BLaER1 treated with 17β-estradiol and CSF1 and Interleukin-3, amounts not matched to agents 10 nM and 100 nM (cell line): ENCODE measurements around the gene TMEM147.

ENCODE experiments used
- H3K27ac ChIP-seq, 11 experiments: shearing (Covaris generic); formaldehyde crosslinking; 2 replicates each; pipeline ENCODE4 v1.8.1; 2022
- H3K27me3 ChIP-seq, 11 experiments: shearing (Covaris generic); formaldehyde crosslinking; 2 replicates each; pipeline ENCODE4 v1.8.1; 2022
- H3K36me3 ChIP-seq, 11 experiments: shearing (Covaris generic); formaldehyde crosslinking; 2 replicates each; pipeline ENCODE4 v1.8.1; 2022
- H3K4me1 ChIP-seq, 10 experiments: shearing (Covaris generic); formaldehyde crosslinking; 2 replicates each; pipeline ENCODE4 v1.8.1; 2022
- H3K4me2 ChIP-seq, 11 experiments: shearing (Covaris generic); formaldehyde crosslinking; 2 replicates each; pipeline ENCODE4 v1.8.1; 2022
- H3K4me3 ChIP-seq, 10 experiments: shearing (Covaris generic); formaldehyde crosslinking; 2 replicates each; pipeline ENCODE4 v1.8.1; 2022
- H3K9ac ChIP-seq, 11 experiments: shearing (Covaris generic); formaldehyde crosslinking; 2 replicates each; pipeline ENCODE4 v1.8.1; 2022
- H3K9me3 ChIP-seq, 11 experiments: shearing (Covaris generic); formaldehyde crosslinking; replicated peaks in 1 of 11; 2 replicates each; pipeline ENCODE4 v1.8.1; 2022
- H4K20me1 ChIP-seq, 11 experiments: shearing (Covaris generic); formaldehyde crosslinking; 2 replicates each; pipeline ENCODE4 v1.8.1; 2022
- Cebpa-rat ChIP-seq, 11 experiments: shearing (Covaris generic); IDR thresholded peaks; 2 replicates each; pipeline ENCODE4 v1.8.1; 2022

The TMEM147 gene

DNA sequence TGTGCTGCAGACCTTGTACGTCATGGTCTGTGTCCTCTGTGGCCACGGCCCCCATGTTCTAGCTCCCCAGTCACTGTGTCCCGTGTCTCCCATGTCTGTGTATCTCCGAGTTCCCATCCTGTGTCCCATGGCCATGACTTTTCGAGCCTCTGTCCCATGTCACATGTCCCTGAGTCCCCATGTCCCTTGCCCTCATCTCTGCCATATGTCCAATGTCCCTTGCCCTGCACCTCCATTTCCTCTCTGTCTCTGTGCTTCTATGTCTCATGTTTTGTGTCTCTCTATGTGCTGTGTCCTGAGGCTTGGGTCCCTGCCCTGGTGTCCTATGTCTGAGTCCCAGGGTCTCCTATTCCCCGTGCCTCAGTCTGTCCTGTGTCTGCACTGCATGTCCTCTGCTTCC, 16.0 kb downstream of the TMEM147 start:
- no peak overlapping the region for H3K9ac ChIP-seq
- H4K20me1 ChIP-seq, result peaks cover 0 to 17% (median 0%) of the 10 kb centered on the region in 11 experiments; a peak in 5 of 22 replicates
- H3K36me3 ChIP-seq, result no peaks in the 10 kb centered on the region
- H3K4me1 ChIP-seq, result peaks cover 14 to 24% (median 18%) of the 10 kb centered on the region in 10 experiments
- H3K27me3 ChIP-seq, result peaks cover 0 to 6% (median 0%) of the 10 kb centered on the region in 11 experiments; a peak in 4 of 22 replicates
- no peak overlapping the region for H3K4me2 ChIP-seq
- no peak for TF ChIP-seq Cebpa-rat (IDR thresholded peaks at IDR 0.05)
- no peak overlapping the region for H3K27ac ChIP-seq
- H3K4me3 ChIP-seq, result no peak overlapping the region
- H3K9me3 ChIP-seq, result no peaks in the 10 kb centered on the region

DNA sequence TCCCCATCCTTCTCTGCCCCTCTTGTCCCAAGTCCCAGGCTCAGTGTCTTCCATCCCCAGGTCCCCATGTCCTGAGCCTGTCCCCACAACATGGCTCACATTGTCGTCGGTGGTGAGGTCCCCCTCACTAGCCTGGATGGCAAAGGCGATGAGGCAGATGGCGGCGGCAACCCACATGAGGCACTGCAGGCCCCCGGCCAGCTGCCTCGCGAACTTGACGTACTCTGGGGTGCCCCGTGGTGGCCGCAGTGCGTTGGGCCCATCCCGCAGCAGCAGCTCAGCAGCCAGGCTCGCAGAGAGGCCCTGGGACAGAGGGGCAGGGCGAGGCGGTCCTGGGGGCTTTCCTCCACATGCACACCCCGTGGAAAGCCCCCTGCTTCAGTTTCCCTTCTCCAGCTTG, 16.9 kb downstream of the TMEM147 start:
- Histone ChIP-seq H3K4me2 (no peak overlapping the region), H3K9me3 (no peaks in the 10 kb centered on the region), H3K9ac (no peak overlapping the region), H3K27ac (no peak overlapping the region), H3K27me3 (peaks cover 0 to 6% (median 0%) of the 10 kb centered on the region in 11 experiments; a peak in 4 of 22 replicates), H4K20me1 (peaks cover 0 to 17% (median 0%) of the 10 kb centered on the region in 11 experiments; a peak in 5 of 22 replicates), H3K4me1 (peaks cover 14 to 22% (median 18%) of the 10 kb centered on the region in 10 experiments), H3K4me3 (no peak overlapping the region), H3K36me3 (no peaks in the 10 kb centered on the region)
- TF ChIP-seq Cebpa-rat (IDR thresholded peaks at IDR 0.05), result no peak

GRCh38 chr19:35562776-35563175, 17.4 kb downstream of the TMEM147 start:
- TF ChIP-seq Cebpa-rat (IDR thresholded peaks at IDR 0.05), result no peak
- no peaks in the 10 kb centered on the region for H3K9me3 ChIP-seq

DNA sequence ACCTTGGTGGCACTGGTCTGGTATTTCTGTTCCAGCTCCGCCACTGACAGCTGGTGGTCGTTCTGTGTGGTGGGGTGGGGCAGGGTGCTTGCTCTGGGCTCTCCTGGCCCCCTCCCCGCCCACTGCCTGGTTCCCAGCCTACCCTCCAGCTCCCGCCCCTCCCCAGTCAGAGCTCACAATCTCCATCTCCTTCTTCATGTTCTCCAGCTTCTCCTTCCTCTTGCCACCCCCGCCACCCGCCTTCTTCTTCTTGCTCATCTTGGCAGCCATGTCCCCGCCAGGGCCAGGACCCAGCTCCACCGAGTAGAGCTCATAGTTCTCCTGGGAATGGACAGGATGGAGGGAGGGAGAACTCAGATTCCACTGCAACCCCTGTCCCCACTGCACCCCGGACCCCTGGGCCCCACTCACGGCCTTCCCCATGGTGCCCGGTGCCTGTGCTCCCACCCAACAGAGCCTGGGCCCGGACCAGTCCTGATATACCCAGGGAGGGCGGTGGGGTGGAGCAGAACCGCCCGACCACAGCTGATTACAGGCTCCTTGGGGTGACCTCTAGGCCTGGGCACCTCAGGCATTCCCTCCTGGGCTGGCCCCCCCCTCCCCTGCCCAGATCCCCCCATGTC, 17.9 kb downstream of the TMEM147 start, which contains the start of gene ATP4A:
TSS of gene ATP4A (minus strand) at position 452 of the 623 bp plus-strand sequence. CDS start at position 423, 29 bp downstream.
- H3K4me2 ChIP-seq, result no peak within 1 kb of the TSS
- H3K27ac ChIP-seq, result no peak within 1 kb of the TSS
- no peak within 1 kb of the TSS for H3K4me3 ChIP-seq
- no peak within 1 kb of the TSS for H3K9ac ChIP-seq
- TF ChIP-seq Cebpa-rat (IDR thresholded peaks at IDR 0.05), result no peak
- H3K27me3 ChIP-seq, result peaks cover 0 to 5% (median 0%) of the 10 kb centered on the region in 11 experiments; a peak in 4 of 22 replicates
- peaks cover 9 to 15% (median 14%) of the 10 kb centered on the region in 10 experiments for H3K4me1 ChIP-seq
- no peaks in the 10 kb centered on the region for H3K36me3 ChIP-seq
- H3K9me3 ChIP-seq, result no peaks in the 10 kb centered on the region
- H4K20me1 ChIP-seq, result peaks cover 0 to 17% (median 0%) of the 10 kb centered on the region in 11 experiments; a peak in 5 of 22 replicates

More at GRCh38 chr19:35562776-35563175, 17.4 kb downstream of the TMEM147 start:
- H3K4me1 ChIP-seq, result peaks cover 14 to 19% (median 17%) of the 10 kb centered on the region in 10 experiments
- peaks cover 0 to 6% (median 0%) of the 10 kb centered on the region in 11 experiments; a peak in 4 of 22 replicates for H3K27me3 ChIP-seq
- H3K27ac ChIP-seq, result no peak overlapping the region
- H3K36me3 ChIP-seq, result no peaks in the 10 kb centered on the region
- no peak overlapping the region for H3K9ac ChIP-seq
- H3K4me3 ChIP-seq, result no peak overlapping the region
- H4K20me1 ChIP-seq, result peaks cover 0 to 17% (median 0%) of the 10 kb centered on the region in 11 experiments; a peak in 5 of 22 replicates
- no peak overlapping the region for H3K4me2 ChIP-seq

DNA sequence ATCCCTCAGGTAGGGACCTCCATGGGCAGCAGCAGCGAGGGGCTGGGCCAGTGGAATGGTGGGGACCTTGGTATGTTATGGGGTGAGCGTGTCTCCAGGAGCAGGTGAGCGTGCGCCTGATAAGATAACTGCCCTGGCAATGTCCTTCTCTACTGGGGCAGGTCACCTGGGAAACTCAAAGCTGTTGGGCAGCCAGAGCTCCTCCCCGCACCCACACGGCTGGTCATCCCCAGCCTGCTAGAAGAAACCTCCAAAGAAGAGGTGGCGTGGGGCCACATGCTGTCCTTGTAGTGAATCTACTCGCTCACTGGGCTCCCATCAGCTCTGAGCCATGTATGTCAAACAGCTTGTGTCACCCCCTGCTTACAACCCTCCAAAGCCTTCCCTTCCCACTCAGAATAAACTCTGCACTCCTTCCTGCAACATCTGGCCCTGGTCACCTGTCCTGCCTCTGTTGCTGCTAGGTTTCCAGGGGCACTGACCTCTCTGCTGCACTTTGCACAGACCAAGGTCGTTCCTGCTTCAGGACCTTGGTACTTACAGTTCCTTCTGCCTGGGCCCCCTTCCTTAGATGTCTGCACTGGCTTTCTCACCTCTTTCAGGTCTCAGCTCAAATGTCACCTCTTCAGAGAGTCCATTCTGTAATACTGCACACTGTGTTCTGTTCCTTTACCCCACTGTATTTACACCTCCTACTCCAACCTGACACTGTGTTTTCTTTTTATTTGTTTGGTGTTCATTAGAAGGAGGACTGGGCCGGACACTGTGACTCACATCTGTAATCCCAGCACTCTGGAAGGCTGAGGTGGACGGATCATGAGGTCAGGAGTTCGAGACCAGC, 19.8 kb downstream of the TMEM147 start:
- Histone ChIP-seq H3K4me3 (no peak overlapping the region), H3K27me3 (no peaks in the 10 kb centered on the region; a peak in 2 of 22 replicates), H4K20me1 (peaks cover 0 to 3% (median 0%) of the 10 kb centered on the region in 11 experiments; a peak in 1 of 22 replicates), H3K9ac (no peak overlapping the region), H3K4me2 (no peak overlapping the region), H3K9me3 (no peaks in the 10 kb centered on the region), H3K36me3 (no peaks in the 10 kb centered on the region), H3K27ac (no peak overlapping the region), H3K4me1 (no peaks in the 10 kb centered on the region)
- no peak for TF ChIP-seq Cebpa-rat (IDR thresholded peaks at IDR 0.05)

DNA sequence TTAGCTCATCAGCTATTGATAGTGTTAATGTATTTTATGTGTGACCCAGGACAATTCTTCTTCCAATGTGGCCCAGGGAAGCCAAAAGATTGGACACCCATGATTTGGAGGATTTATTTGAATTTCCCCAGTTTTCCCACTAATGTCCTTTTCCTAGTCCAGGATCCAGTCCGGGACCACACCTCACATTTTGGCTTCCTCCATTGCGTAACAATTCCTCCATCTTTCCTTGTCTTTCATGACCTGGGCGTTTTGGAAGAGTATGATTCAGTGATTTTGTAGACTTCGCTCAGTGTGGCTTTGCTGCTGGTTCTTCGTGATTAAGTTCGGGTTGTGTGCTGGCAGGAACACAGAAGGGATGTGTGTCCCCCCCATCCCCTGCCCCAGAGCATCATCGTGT, 21.3 kb downstream of the TMEM147 start:
- no peaks in the 10 kb centered on the region for H4K20me1 ChIP-seq
- H3K9me3 ChIP-seq, result no peaks in the 10 kb centered on the region
- no peak overlapping the region for H3K9ac ChIP-seq
- no peak overlapping the region for H3K4me2 ChIP-seq
- peak in 4 of 11 experiments; percentile 13 to 83 (median 44); a peak in 6 of 22 replicates for TF ChIP-seq Cebpa-rat (IDR thresholded peaks at IDR 0.05)
- no peaks in the 10 kb centered on the region; a peak in 1 of 22 replicates for H3K27me3 ChIP-seq
- H3K36me3 ChIP-seq, result no peaks in the 10 kb centered on the region
- H3K27ac ChIP-seq, result no peak overlapping the region
- H3K4me1 ChIP-seq, result no peaks in the 10 kb centered on the region
- no peak overlapping the region for H3K4me3 ChIP-seq

- Histone ChIP-seq H3K9me3 (peaks cover 0 to 5% (median 0%) of the 10 kb centered on the region in 11 experiments; a peak in 1 of 22 replicates), H3K4me1 (no peaks in the 10 kb centered on the region), H4K20me1 (no peaks in the 10 kb centered on the region), H3K4me3 (no peak overlapping the region), H3K4me2 (no peak overlapping the region), H3K27me3 (no peaks in the 10 kb centered on the region), H3K36me3 (no peaks in the 10 kb centered on the region), H3K27ac (no peak overlapping the region), H3K9ac (no peak overlapping the region)
- no peak for TF ChIP-seq Cebpa-rat (IDR thresholded peaks at IDR 0.05)
These were observed 23.9 kb downstream of the TMEM147 start for GRCh38 chr19:35569281-35569781.

DNA sequence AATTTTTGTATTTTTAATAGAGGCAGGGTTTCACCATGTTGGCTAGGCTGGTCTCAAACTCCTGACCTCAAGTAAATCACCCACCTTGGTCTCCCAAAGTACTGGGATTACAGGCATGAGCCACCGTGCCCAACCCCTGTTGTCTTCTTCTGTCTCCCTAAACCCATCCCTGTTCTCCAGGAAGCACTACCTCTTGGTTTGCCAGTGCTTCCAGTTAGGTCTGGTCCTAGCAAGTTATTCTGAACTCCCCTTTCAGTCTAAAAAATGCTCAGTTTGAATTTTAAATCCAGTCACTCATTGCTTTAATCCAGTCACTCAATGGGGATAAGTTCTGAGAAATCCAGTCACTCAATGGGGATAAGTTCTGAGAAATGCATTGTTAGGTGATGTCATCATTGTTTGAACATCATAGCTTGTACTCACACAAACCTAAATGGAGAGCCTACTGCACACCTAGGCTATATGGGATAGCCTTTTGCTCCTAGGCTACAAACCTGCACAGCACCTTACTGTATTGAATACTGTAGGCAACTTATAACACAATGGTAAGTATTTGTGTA, 26.1 kb downstream of the TMEM147 start:
- Histone ChIP-seq H3K4me1 (no peaks in the 10 kb centered on the region), H3K4me2 (no peak overlapping the region), H3K9ac (no peak overlapping the region)

GRCh38 chr19:35577918-35578317, 32.5 kb downstream of the TMEM147 start:
- no peaks in the 10 kb centered on the region for H3K27me3 ChIP-seq
- TF ChIP-seq Cebpa-rat (IDR thresholded peaks at IDR 0.05), result no peak
- H4K20me1 ChIP-seq, result no peaks in the 10 kb centered on the region
- H3K4me2 ChIP-seq, result no peak overlapping the region
- H3K4me3 ChIP-seq, result no peak overlapping the region
- no peaks in the 10 kb centered on the region for H3K36me3 ChIP-seq
- no peak overlapping the region for H3K9ac ChIP-seq
- H3K9me3 ChIP-seq, result peaks cover 32 to 45% (median 34%) of the 10 kb centered on the region in 11 experiments
- H3K27ac ChIP-seq, result no peak overlapping the region
- H3K4me1 ChIP-seq, result no peaks in the 10 kb centered on the region

More for the DNA sequence above, 26.1 kb downstream of the TMEM147 start:
- peaks cover 15 to 23% (median 17%) of the 10 kb centered on the region in 11 experiments for H3K9me3 ChIP-seq
- H3K27ac ChIP-seq, result no peak overlapping the region
- H4K20me1 ChIP-seq, result no peaks in the 10 kb centered on the region
- H3K4me3 ChIP-seq, result no peak overlapping the region
- H3K27me3 ChIP-seq, result no peaks in the 10 kb centered on the region
- TF ChIP-seq Cebpa-rat (IDR thresholded peaks at IDR 0.05), result no peak
- no peaks in the 10 kb centered on the region for H3K36me3 ChIP-seq
